ENCODE results near the gene TRIM62.

DNA sequence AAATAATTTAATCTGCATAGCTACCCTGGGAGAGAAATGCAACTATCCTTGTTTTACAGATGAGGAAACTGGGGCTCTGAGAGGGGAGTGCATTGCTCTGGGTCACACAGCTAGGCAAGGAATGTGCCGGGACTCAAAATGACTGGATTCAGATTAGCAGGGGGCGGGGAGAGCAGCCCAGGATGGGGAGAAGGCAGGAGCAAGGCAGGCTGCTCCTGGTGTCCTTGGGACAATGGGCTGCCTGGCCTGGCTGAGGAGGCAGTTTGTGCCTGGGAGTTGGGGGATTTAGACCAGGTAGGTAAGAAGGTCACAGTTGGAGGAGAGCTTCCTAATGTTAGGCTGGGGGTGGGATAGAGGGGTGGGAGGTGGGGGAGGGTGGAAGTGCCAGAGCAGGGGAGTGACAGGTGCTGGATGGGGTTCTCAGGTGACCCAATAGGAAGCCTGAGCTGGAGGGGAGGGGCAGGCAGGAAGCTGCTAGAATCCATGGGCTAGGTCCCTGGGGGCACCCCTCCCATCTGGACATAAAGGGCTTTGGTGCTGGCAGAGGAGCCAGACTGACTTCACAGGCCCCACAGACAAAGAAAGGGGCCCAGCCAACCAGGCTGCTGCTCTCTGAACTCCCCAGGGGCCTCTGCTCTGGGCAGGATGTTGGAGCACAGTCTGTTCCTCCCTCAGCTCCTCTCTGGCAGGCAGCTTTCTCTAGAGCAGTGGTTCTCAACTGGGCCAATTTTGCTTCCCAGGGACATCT is 29.0 kb downstream of the TRIM62 start:
- TF ChIP-seq, protein P1, sequence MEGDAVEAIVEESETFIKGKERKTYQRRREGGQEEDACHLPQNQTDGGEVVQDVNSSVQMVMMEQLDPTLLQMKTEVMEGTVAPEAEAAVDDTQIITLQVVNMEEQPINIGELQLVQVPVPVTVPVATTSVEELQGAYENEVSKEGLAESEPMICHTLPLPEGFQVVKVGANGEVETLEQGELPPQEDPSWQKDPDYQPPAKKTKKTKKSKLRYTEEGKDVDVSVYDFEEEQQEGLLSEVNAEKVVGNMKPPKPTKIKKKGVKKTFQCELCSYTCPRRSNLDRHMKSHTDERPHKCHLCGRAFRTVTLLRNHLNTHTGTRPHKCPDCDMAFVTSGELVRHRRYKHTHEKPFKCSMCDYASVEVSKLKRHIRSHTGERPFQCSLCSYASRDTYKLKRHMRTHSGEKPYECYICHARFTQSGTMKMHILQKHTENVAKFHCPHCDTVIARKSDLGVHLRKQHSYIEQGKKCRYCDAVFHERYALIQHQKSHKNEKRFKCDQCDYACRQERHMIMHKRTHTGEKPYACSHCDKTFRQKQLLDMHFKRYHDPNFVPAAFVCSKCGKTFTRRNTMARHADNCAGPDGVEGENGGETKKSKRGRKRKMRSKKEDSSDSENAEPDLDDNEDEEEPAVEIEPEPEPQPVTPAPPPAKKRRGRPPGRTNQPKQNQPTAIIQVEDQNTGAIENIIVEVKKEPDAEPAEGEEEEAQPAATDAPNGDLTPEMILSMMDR (IDR thresholded peaks at IDR 0.05; ENCODE audit: insufficient read depth, low read depth, low read length), result no peak
- no peak for TF ChIP-seq EZH2 (IDR thresholded peaks at IDR 0.05; ENCODE audit: insufficient read depth, low read length)

All from astrocyte (in vitro differentiated cells and primary cell).